Tibial artery (tissue), 4 donors: ENCODE data around the gene ADGRG6.

Experiments used
- DNase-seq, 2 donors: peaks; one replicate each; pipeline ENCODE4 v3.0.0-alpha.2; 2019
- H3K27ac ChIP-seq, 2 donors: fragments of 200-600 bp; sonication (generic) in 1 of 2; 1 replicate in 1 of 2; 2 replicates in 1 of 2; pipeline ENCODE4 v1.5.1; 2018 to 2019; ENCODE audit warnings: mild to moderate bottlenecking in 1 of 2
- H3K27me3 ChIP-seq, 2 donors: fragments of 200-600 bp; sonication (generic) in 1 of 2; one replicate each; pipeline versions ENCODE4 v1.5.1 to v1.6.0; 2016 to 2019
- H3K36me3 ChIP-seq, 3 donors: fragments of 200-600 bp; sonication (generic) in 2 of 3; one replicate each; pipeline ENCODE4 v1.5.1; 2016 to 2019; ENCODE audit warnings: mild to moderate bottlenecking in 2 of 3
- H3K4me1 ChIP-seq, 4 donors: fragments of 200-600 bp; sonication (generic) in 2 of 4; 1 replicate in 3 of 4; 2 replicates in 1 of 4; pipeline ENCODE4 v1.5.1; 2016 to 2019
- H3K4me3 ChIP-seq, 2 donors: fragments of 200-600 bp; sonication (generic) in 1 of 2; 1 replicate in 1 of 2; 2 replicates in 1 of 2; pipeline ENCODE4 v1.5.1; 2018 to 2019; ENCODE audit warnings: mild to moderate bottlenecking in 2 of 2
- H3K9me3 ChIP-seq, 3 donors: fragments of 200-600 bp; sonication (generic) in 1 of 3; one replicate each; pipeline ENCODE4 v1.5.1; 2016 to 2019
- intact Hi-C: fragments of 100-400 bp; cut with DNase I; formaldehyde crosslinking; loops from one replicate; pipeline ENCODE4 v1.15.0; 2023; ENCODE audit warnings: low total_unique reads
- TF ChIP-seq, protein P1 (sequence below), 2 experiments: fragments of 200-600 bp in 1 of 2; fragments of 450-650 bp in 1 of 2; IDR thresholded peaks; one replicate each; pipeline ENCODE4 v1.5.1; 2017 to 2019; ENCODE audit warnings: antibody characterized with exemption in 2 of 2, mild to moderate bottlenecking in 1 of 2, moderate library complexity in 1 of 2

ADGRG6 gene

GRCh38 chr6:142407685-142408273 is 106.0 kb downstream of the ADGRG6 start:
- DNase-seq, result no peak
- H3K27ac ChIP-seq, result no peak overlapping the region
- H3K4me3 ChIP-seq, result no peak overlapping the region
- no peaks in the 10 kb centered on the region for H3K27me3 ChIP-seq
- H3K4me1 ChIP-seq, result no peaks in the 10 kb centered on the region
- intact Hi-C loops, result no loop called here
- H3K9me3 ChIP-seq, result no peaks in the 10 kb centered on the region
- TF ChIP-seq, protein P1, sequence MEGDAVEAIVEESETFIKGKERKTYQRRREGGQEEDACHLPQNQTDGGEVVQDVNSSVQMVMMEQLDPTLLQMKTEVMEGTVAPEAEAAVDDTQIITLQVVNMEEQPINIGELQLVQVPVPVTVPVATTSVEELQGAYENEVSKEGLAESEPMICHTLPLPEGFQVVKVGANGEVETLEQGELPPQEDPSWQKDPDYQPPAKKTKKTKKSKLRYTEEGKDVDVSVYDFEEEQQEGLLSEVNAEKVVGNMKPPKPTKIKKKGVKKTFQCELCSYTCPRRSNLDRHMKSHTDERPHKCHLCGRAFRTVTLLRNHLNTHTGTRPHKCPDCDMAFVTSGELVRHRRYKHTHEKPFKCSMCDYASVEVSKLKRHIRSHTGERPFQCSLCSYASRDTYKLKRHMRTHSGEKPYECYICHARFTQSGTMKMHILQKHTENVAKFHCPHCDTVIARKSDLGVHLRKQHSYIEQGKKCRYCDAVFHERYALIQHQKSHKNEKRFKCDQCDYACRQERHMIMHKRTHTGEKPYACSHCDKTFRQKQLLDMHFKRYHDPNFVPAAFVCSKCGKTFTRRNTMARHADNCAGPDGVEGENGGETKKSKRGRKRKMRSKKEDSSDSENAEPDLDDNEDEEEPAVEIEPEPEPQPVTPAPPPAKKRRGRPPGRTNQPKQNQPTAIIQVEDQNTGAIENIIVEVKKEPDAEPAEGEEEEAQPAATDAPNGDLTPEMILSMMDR (IDR thresholded peaks at IDR 0.05), result no peak
- H3K36me3 ChIP-seq, result no peaks in the 10 kb centered on the region

DNA sequence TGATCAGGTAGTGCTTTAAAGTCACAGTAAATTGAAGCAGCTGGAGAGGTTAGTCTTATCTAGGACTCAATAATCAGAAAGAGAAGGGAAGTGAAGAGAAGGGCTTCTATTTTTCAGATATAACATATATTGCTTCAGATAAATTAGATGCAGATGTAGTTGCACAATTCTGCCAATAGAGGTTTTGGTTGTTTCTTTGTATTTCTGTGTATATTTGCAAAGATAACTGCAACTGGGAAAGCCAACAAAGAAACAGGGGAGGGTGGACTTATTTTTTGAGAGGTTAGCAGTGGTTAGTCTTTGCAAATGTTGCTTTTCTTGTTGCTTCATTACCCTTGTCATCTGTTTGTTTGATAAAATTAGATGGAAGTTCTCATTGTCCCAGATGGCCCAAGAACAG is 106.6 kb downstream of the ADGRG6 start:
- TF ChIP-seq, protein P1 (IDR thresholded peaks at IDR 0.05), result no peak
- DNase-seq, result no peak
- Histone ChIP-seq H3K36me3 (no peaks in the 10 kb centered on the region), H3K9me3 (no peaks in the 10 kb centered on the region), H3K27ac (no peak overlapping the region), H3K27me3 (no peaks in the 10 kb centered on the region), H3K4me3 (no peak overlapping the region), H3K4me1 (no peaks in the 10 kb centered on the region)
- intact Hi-C loops, result no loop called here

DNA sequence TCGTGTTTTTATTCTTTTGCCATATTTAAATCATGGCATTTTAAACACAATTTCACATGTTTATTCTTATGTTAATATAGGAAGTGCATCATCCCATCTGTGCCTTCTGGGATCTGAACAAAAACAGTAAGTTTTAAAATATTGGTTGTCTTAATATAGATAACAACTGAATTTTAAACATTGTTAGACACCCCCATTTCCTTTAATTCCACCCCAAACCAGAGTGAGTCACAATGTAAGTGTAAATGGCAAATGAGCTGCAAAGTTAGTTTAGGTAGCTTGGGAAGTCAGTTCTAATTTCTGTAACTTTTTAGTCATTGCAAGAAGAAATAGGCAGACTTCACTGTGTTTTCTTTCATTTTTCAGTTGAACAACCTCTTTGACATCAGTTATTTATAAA is 108.0 kb downstream of the ADGRG6 start:
- H3K4me3 ChIP-seq, result no peak overlapping the region
- no peak overlapping the region for H3K27ac ChIP-seq
- no peaks in the 10 kb centered on the region for H3K4me1 ChIP-seq
- intact Hi-C loops, result no loop called here
- no peaks in the 10 kb centered on the region for H3K27me3 ChIP-seq
- DNase-seq, result no peak
- TF ChIP-seq, protein P1 (IDR thresholded peaks at IDR 0.05), result no peak
- no peaks in the 10 kb centered on the region for H3K9me3 ChIP-seq
- H3K36me3 ChIP-seq, result no peaks in the 10 kb centered on the region

GRCh38 chr6:142411145-142411544 is 109.3 kb downstream of the ADGRG6 start:
- H3K36me3 ChIP-seq, result no peaks in the 10 kb centered on the region
- H3K27ac ChIP-seq, result no peak overlapping the region
- TF ChIP-seq, protein P1 (IDR thresholded peaks at IDR 0.05), result no peak
- H3K4me1 ChIP-seq, result no peaks in the 10 kb centered on the region
- intact Hi-C loops, result no loop called here
- H3K9me3 ChIP-seq, result no peaks in the 10 kb centered on the region
- no peak for DNase-seq
- H3K27me3 ChIP-seq, result no peaks in the 10 kb centered on the region
- H3K4me3 ChIP-seq, result no peak overlapping the region

GRCh38 chr6:142412241-142412640 is 110.4 kb downstream of the ADGRG6 start:
- H3K9me3 ChIP-seq, result no peaks in the 10 kb centered on the region
- H3K4me1 ChIP-seq, result no peaks in the 10 kb centered on the region
- no peaks in the 10 kb centered on the region for H3K36me3 ChIP-seq
- no peaks in the 10 kb centered on the region for H3K27me3 ChIP-seq
- H3K4me3 ChIP-seq, result no peak overlapping the region
- DNase-seq, result no peak
- TF ChIP-seq, protein P1 (IDR thresholded peaks at IDR 0.05), result no peak
- no peak overlapping the region for H3K27ac ChIP-seq
- intact Hi-C loops, result no loop called here

DNA sequence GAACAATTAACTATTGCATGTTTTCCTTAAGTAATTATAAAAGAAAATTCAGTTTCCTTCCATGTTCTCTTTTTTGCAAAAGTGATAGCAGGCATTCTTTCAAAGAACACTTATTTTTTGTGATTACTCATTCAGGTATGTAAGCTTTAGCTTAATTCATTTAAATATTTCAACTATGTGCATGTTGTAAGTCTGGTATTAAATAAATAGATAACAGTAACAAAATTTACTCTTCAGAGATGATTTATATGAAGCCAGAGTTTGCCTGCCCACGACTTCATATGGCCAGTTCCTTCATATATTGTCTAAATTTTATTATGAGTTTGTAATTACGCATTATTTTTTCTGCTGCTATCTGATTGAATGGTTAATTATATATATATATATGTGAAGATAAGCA is 110.9 kb downstream of the ADGRG6 start:
- intact Hi-C loops, result no loop called here
- no peaks in the 10 kb centered on the region for H3K4me1 ChIP-seq
- TF ChIP-seq, protein P1 (IDR thresholded peaks at IDR 0.05), result no peak

More for the DNA sequence above, 110.9 kb downstream of the ADGRG6 start:
- H3K4me3 ChIP-seq, result no peak overlapping the region
- no peak overlapping the region for H3K27ac ChIP-seq
- no peaks in the 10 kb centered on the region for H3K27me3 ChIP-seq
- no peaks in the 10 kb centered on the region for H3K9me3 ChIP-seq
- no peak for DNase-seq
- H3K36me3 ChIP-seq, result no peaks in the 10 kb centered on the region
